Choroid plexus epithelial cell (primary cell): ENCODE measurements around the gene ZER1.

Experiments used
- DNase-seq: peaks from one replicate; pipeline ENCODE4 v3.0.0-alpha.2; 2010; ENCODE audit warnings: low read depth
- H3K4me3 ChIP-seq: 2 replicates; pipeline ENCODE4 v1.5.1; 2011; ENCODE audit warnings: low read depth, mild to moderate bottlenecking, control low read depth, low read length, moderate library complexity
- CTCF ChIP-seq: conservative IDR thresholded peaks from 2 replicates; pipeline ENCODE4 v1.5.1; 2011; ENCODE audit warnings: low read depth, mild to moderate bottlenecking, control low read depth, inconsistent platforms, low read length, moderate library complexity

ZER1 gene

GRCh38 chr9:128771745-128772519, at the start of gene ZER1:
Gene ZER1, minus strand, starts transcription at chr9:128771927. Its CDS starts 16,362 bp downstream, at chr9:128755565.
- peak; percentile 90 for DNase-seq
- no peak for TF ChIP-seq CTCF

GRCh38 chr9:128820665-128821583, 49.2 kb upstream of the ZER1 start:
- no peak for TF ChIP-seq CTCF
- no peak overlapping the region for H3K4me3 ChIP-seq
- no peak for DNase-seq

More at GRCh38 chr9:128771745-128772519, at the start of gene ZER1:
- peak within 1 kb of the TSS; percentile 97 for H3K4me3 ChIP-seq

- no peak for TF ChIP-seq CTCF
Observed at GRCh38 chr9:128819716-128820664, 48.3 kb upstream of the ZER1 start.

GRCh38 chr9:128818839-128819715, 47.4 kb upstream of the ZER1 start:
- no peak for DNase-seq
- H3K4me3 ChIP-seq, result peak overlapping the region; percentile 77
- TF ChIP-seq CTCF, result no peak

More at GRCh38 chr9:128819716-128820664, 48.3 kb upstream of the ZER1 start:
- H3K4me3 ChIP-seq, result no peak overlapping the region
- peak; percentile 25 for DNase-seq

GRCh38 chr9:128818099-128818838, 46.5 kb upstream of the ZER1 start, which contains the start of gene ENDOG:
Gene ENDOG, plus strand, starts transcription at chr9:128818500. Its CDS starts 185 bp downstream, at chr9:128818685.
- peak; percentile 91 for TF ChIP-seq CTCF
- H3K4me3 ChIP-seq, result peak within 1 kb of the TSS; percentile 77
- DNase-seq, result peak; percentile 97
